A549 treated with dexamethasone at 1 μM for 4 hours (cell line): ENCODE measurements around the gene LRFN5. TPM values are rescaled to one million over a fixed set of nuclear protein-coding genes. Genes with fewer than 3 reads are reported as not detected.

ENCODE experiments used
- total RNA-seq: library from RNA; stranded (reverse); fragments of 200-300 nt; extraction: Qiagen RNA extraction; gene quantifications from 5 replicates; pipeline ENCODE4 v1.2.3, GENCODE V29; 2022

LRFN5 gene
- not detected in 5 replicates for total RNA-seq

DNA sequence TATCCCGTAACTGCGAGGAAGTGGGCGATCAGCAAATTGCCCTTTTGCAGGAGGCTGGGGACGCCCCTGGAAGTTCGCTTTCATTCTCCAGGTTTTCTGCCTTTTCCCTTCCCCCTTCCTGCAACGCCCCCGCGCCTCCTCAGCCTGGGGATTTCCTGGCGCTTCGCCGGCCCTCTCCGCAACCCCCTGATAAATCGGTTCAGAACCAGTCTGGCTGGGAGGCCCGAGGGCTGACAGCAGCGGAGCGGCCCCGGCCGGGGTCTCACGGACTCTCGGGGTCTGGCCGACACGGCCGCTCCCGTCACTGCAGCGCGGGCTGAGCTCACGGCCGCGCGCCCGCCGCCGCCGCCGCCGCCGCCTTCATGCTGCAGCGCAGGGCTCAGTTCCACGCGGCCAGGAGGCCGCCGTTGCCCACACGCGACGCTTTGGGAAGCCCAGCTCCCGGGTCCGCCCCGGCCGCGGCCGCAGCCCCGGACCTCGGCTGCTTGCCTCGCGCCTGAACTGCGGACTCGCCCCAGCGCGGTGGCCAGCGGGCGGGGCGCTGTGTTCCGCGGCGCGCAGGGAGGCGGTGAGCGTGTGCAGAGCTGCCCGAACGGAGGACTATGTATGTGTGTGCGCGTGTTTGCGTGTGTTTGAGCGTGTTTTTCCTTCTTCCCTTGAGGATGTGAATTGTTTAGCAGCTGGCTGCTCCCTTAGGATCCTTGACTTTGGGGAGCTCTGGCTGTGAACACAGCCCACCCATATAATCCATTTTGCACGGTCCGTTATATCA is at the start of gene LRFN5:
Gene LRFN5 (plus strand): TSS at position 345 of the 772 bp plus-strand sequence.

